DMS53 (cell line): Measurements from ENCODE around the gene CTNNB1.
"Not testable (repeated sequence)": the region's sequence is repeated elsewhere in the genome, so short reads cannot be mapped to it uniquely, and the experiment has no call there.

Experiments
- DNase-seq: peaks from one replicate; lab custom pipeline; 2025; lab: John Stamatoyannopoulos, UW

Gene CTNNB1

DNA sequence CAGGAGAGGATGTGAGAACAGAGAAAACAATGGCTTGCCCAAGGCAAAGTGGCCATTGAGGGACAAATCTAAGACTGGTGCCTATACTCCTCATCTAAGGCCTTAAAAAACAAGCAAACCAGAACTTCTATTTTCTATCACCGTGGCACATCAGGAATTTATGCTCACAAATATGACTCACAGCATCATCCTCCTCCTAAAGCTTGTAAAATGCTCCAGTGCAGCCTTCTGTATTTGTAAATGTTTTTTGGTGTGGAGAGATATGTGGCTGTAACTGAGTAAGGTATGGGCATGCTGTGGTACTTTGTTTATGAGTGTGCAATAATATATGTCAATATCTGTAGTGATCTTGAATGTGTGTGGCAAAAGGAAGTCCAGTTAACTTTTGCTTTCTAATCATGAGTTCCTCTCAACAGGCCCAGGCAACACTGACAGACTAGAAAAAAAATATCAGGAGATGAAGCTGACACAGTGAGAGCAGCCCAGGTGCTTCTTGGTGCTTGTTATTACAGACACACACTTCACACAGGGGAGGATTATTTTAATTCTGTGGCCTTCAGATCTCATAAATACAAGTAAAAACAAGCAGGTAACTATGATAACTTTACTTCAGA, 60.3 kb downstream of the CTNNB1 start:
- no peak for DNase-seq

DNA sequence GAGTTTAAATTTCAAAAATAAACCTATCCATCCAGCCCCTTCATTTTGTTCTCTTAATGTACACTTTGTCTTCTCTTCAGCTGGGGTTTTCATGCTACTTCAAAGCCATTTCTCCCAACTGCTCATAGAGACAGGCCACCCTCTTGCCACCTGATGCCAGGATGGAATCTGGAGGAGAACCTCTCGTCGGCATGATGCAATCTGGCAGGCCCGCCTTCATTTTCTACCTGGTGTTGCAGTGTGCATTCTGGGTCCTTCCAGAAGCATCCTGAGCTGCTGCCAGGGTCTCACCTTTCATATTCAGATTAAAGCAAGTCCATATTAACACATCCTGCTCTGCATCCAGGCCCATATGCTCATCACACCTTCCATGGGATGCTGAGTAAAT, 60.8 kb downstream of the CTNNB1 start:
- no peak for DNase-seq

DNA sequence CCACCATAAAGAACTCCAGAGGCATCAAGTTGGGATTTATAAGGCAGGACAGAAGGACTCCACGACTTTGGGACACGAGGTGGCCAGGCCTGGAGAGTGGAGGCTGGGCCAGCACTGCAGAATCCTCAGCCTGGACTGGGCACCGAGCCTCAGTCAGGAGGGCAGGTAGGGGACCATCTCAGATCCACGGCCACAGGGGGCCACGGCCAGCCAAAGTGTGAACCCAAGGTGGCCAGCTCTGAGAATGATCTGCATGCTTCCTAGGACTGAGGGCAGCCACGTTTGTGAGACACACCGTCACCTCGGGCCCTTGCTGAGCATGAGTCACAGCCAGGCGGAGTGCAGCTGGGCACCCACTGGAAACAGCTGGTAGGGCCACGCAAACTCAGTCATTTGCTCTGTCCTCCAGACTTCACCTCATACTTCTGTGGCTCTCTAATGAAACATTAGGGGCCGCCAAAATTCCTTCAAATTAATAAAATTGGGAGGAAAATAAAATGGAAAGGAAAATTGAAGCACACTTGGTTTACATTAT, 65.8 kb downstream of the CTNNB1 start:
- DNase-seq, result peak; percentile 37

DNA sequence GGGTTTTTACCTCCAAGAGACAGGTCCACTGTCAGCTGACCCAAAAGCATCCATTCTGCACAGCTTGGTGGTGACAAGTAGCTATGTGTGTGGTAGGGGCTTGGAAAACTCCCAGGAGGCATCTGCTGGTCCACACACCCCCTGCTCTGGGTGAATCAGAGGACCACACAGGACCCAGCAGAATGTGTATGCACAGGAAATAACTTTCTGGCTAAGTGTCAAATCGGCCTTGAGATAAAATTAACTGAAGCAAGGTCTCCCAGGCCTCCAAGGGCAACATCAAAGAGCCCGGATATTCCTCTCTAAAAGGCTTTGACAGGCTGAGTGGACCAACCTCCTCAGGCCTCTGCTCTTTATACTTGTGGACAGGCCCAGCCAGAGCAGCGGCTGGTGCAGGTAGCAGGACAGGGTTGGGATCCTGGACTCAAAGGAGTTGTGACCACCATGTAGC, 66.5 kb downstream of the CTNNB1 start:
- DNase-seq, result no peak

DNA sequence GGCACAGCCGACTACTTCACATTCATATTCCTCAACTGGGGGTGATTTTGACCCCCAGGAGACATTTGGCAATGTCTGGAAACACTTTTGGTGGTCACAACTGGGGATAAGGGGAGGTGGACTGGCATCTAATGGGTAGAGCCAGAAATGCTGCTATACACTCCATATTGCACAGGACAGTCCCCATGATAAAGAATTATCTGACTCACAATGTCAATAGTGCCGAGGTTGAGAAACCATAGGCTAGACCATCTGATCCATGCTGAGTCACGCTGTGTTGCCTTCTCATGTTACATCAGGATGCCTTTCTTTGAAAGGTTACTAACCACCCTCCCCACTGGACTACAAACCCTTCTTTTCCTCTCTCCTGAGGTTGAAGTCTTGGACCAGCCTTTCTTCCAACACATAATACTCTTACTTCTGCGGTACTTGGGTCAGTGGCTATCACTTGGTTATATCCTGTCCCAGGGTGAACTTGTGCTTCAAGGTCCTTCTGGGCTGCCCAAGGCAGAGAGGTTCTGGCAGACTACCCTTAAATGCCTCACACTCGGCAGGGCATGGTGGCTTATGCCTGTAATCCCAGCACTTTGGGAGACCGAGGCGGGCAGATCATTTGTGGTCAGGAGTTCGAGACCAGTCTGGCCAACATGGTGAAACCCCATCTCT, 68.8 kb downstream of the CTNNB1 start:
- DNase-seq, result peak; percentile 89

DNA sequence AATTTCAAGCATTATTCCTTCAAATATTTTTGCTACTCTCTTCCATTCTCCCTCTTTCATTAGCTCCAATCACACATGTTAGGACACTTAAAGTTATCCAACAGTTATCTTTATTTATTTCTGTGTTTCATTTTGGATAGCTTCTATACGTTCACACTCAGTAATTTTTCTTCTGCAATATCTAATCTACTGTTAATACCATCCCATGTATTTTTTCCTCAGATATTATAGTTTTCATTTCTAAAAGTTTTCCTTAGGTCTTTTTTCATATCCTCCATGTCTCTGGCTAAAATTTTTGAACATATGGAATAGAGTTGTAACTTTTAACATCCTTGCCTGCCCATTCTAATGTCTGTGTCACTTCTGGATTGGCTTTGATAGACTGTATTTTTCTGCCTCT, 73.4 kb downstream of the CTNNB1 start:
- DNase-seq, result no peak

DNA sequence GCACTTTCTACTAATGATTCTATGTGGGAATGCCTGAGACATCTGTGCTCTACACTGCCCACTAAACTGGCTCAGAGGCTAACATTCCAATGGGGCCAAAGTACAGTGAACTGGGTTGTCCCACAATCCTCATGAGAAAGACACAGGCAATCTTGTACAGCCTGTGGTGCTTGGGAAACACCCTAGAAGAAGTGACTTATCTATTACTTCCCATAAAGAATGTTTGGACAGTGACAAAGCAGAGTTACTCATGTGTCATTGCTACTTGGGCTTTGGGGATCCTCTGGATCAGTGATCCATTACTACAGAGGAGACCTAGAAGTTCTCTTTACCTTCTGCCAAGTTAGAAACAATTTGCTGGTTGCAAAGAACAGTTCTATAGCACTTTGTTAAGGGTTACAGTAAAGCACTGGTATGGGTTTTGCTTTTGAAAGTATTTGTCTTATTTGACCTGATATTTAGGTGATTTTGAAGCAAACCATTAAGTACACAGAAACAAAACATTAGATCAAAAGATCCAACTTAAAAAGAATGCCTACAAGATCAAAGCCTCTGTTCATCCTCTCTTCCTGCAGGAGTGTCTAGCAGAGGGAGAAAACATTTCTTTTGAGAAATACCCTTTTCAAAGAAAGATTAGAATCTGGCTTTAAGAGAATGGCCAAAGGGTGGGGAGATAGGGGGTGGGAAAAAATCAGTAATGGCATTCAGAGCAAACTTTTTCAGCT, 75.8 kb downstream of the CTNNB1 start:
- DNase-seq, result no peak

DNA sequence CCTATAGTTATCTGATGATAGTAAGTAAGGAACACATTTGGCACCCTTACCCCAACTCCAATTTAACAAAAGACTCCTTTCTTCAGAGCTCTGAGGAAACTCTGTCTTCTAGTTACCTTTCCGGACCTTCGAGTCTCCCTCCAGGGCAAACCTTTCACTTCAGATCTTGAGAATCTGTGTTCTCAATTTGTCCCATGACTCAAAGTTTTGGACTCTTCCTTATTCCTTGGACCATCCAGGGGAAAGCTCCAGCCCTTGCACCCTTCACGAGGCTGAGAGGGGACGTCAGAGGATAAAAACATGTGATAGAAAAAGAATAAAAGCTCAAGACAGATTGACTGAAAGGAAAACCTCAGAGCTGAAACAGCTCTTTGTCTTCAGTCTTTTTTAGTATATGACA, 76.9 kb downstream of the CTNNB1 start:
- no peak for DNase-seq

DNA sequence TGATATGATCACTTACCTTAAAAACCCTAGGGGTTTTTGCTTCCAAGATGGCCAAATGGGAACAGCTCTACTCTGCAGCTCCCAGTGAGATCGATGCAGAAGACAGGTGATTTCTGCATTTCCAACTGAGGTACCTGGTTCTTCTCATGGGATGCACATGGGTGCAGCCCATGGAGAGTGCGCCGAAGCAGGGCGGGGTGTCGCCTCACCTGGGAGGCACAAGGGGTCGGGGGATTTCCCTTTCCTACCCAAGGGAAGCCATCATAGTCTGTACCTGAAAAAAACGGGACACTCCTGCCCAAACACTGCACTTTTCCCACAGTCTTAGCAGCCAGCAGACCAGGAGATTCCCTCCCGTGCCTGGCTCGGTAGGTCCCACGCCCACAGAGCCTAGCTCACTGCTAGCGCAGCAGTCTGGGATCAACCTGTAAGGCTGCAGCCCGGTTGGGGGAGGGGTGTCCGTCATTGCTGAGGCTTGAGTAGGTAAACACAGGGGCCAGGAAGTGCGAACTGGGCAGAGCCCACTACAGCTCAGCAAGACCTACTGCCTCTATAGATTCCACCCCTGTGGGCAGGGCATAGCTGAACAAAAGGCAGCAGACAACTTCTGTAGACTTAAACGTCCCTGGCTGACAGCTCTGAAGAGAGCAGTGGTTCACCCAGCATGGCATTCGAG, 78.6 kb downstream of the CTNNB1 start:
- no peak for DNase-seq

DNA sequence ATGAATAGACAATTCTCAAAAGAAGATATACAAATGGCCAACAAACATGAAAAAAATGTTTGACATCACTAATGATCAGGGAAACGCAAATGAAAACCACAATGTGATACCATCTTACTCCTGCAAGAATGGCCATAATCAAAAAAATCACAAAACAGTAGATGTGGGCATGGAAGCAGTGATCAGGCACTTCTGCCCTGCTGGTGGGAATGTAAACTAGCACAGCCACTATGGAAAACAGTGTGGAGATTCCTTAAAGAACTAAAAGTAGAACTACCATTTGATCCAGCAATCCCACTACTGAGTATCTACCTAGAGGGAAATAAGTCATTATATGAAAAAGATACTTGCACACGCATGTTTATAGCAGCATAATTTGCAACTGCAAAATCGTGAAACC, 85.6 kb downstream of the CTNNB1 start:
- not testable (repeated sequence) for DNase-seq

DNA sequence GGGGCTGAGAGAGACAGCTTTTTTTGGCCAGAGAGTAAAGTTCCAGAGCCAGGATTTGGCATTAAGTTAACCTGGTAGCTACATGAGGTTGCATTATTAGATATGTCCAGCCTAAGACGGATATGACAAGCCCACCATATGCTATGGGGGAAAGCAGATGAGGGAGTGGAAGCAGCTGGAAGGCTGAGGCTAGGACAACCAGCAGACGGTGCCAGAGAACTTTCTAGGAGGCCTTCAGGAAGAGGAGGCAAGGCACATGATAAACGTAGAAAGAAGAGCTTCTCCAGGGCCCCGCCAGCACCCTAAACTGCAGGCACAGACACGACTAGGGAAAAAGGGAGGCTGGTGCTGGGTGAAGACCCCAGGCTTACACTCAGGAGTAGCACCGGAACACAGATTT, 87.0 kb downstream of the CTNNB1 start:
- DNase-seq, result no peak

DNA sequence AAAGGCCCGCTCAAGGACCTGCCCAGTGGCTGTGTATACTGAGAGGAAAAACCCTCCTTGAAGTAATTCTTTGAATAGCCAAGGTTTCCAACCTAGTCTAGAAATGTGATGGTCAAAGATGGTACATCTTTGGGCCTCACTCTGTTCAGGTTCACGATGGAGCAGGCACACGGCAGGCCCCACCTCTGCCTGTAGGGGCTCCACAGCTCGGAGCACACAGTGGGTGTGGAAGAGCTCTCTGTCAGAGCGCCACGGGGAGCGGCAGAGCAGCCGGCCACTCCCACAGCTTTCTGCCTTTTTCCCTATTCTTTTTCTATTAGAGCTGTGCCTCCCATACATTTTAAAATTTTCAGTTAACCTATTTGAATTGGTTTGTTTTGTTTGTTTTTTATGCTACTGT, 89.5 kb downstream of the CTNNB1 start:
- no peak for DNase-seq
